ENCODE data around the gene KLHL21. TPM values are rescaled to one million over a fixed set of nuclear protein-coding genes. Genes with fewer than 3 reads are reported as not detected.
"Not testable (repeated sequence)": the region's sequence is repeated elsewhere in the genome, so short reads cannot be mapped to it uniquely, and the experiment has no call there.

The KLHL21 gene
- total RNA-seq, 1 experiment from 2014 or later = 24.4 TPM

DNA sequence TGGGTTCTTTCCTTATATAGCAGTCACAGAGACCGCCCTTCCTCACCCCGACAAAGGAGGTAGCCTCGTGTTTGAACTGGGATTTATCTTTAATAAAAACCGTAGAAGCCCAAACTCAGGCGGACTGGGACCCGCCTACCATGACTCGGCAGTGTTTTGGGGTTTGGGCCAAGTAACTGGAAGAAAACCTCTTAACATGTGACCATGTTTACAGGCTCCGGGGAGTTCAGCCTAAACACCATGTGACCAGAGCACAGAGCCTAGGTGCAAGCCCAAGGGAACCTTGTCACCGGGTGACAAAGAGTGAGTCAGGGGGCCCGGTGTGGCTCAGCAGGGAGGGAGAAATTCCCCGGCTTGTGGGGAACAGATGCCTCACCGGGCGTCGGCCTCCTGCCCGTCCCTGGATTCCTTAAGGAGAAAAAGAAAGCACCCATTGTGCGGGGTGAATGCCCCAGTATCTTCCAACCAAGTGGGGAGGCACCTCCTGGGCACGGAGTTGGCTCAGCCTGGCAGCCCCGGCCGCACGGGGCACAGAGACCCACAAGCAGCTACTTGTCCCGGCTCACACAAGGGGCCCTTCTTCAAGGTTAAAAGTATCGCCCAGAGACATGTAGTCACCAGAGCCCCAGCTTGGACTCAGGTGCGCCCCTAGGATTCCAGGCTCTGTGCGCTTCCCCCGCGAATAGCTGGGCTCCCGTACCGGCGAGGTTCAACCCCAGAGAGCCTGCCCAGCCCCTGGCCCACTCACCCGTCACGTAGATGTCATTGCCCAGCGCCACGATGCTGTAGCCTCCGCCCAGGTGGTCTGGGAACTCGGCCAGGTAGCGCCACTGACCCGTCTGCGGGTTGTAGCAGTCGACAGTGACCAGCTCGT is 1.4 kb downstream of the KLHL21 start:
- CTCF ChIA-PET = interaction anchor here (1.4 kb wide), 1 partner anchor 178 kb away, joined by 3 read pairs; no protein-coding TSS in a partner anchor
- peak; percentile 79 to 90 for DNase-seq
- H4K20me1 ChIP-seq (ENCODE audit: insufficient read depth) = no peaks in the 10 kb centered on the region; the same call in 1 of the 2 replicates
- no peaks in the 10 kb centered on the region for H3K9me2 ChIP-seq (ENCODE audit: insufficient read depth)
- intact Hi-C loops (cut with micrococcal nuclease; ENCODE audit: unreplicated experiment) = loop anchor here (1.0 to 5.0 kb wide), 3 partner anchors 12 to 109 kb away; partner anchors contain the start of genes NOL9, PHF13 and PLEKHG5
- peaks cover 49% of the 10 kb centered on the region for H3K79me2 ChIP-seq (ENCODE audit: low read depth)
- H3K9me3 ChIP-seq (ENCODE audit: insufficient read depth, low read depth) = no peaks in the 10 kb centered on the region
- H3F3A ChIP-seq (ENCODE audit: insufficient read depth, low read depth) = peaks cover 2% of the 10 kb centered on the region; the same call in 1 of the 2 replicates
- TSS peak; percentile 29 for BruUV-seq (replicated peaks)
- H3K4me3 ChIP-seq = peak overlapping the region; percentile 86
- no peaks in the 10 kb centered on the region for H3K27me3 ChIP-seq (ENCODE audit: insufficient read depth, low read depth)
- no peaks in the 10 kb centered on the region for H3K4me1 ChIP-seq (replicated peaks; ENCODE audit: insufficient read depth)
- peak overlapping the region; percentile 84 for H3K27ac ChIP-seq
- peak overlapping the region; percentile 86 for H2AFZ ChIP-seq
- POLR2A ChIA-PET (ENCODE audit: unreplicated experiment) = interaction anchor here (0.6 kb wide), 1 partner anchor 111 kb away, joined by 4 read pairs; no protein-coding TSS in a partner anchor
- no peaks in the 10 kb centered on the region for H3K36me3 ChIP-seq (ENCODE audit: low read depth)
- TF ChIP-seq, protein P1, sequence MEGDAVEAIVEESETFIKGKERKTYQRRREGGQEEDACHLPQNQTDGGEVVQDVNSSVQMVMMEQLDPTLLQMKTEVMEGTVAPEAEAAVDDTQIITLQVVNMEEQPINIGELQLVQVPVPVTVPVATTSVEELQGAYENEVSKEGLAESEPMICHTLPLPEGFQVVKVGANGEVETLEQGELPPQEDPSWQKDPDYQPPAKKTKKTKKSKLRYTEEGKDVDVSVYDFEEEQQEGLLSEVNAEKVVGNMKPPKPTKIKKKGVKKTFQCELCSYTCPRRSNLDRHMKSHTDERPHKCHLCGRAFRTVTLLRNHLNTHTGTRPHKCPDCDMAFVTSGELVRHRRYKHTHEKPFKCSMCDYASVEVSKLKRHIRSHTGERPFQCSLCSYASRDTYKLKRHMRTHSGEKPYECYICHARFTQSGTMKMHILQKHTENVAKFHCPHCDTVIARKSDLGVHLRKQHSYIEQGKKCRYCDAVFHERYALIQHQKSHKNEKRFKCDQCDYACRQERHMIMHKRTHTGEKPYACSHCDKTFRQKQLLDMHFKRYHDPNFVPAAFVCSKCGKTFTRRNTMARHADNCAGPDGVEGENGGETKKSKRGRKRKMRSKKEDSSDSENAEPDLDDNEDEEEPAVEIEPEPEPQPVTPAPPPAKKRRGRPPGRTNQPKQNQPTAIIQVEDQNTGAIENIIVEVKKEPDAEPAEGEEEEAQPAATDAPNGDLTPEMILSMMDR (conservative IDR thresholded peaks at IDR 0.05) = no peak
- no peak for TF ChIP-seq EZH2 (IDR thresholded peaks at IDR 0.05; ENCODE audit: low read depth)
- H3K4me2 ChIP-seq = peak overlapping the region; percentile 99

DNA sequence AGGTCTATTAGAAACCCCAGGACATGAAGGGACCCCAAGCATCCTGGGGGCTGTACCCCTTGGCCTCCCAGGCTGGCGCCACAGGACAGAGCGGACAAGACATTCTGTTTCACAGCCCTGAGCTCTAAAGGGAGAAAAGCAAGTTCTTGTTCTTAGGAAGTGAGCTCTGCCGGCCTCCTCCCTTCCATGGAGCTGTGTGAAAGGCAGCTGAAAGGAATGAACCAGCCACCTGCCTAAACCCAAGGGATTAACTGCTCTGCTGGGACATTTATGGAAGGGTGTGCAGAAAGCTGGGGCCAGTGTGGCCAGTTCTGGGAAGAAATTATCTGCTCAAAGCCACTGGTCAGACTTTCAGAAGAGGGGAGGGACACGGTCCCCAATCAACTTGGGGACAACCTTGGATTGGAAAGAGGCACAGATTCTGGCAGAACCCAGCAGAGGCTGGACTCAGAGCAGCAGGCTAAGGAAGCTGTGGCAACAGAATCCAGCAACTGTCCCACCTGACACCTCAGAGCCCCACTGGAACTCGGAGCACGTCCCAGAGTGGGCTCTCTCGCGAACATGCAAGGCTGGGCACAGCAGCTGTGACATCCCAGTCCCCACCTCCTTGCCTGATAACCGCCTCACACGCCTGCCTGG is 2.1 kb downstream of the KLHL21 start:
- Histone ChIP-seq H3K9me2 (ENCODE audit: insufficient read depth) (no peaks in the 10 kb centered on the region), H4K20me1 (ENCODE audit: insufficient read depth) (no peaks in the 10 kb centered on the region; the same call in 1 of the 2 replicates), H3K4me3 (peak overlapping the region; percentile 86), H3K4me1 (replicated peaks; ENCODE audit: insufficient read depth) (no peaks in the 10 kb centered on the region), H3K9me3 (ENCODE audit: insufficient read depth, low read depth) (no peaks in the 10 kb centered on the region), H3K27me3 (ENCODE audit: insufficient read depth, low read depth) (no peaks in the 10 kb centered on the region), H3F3A (ENCODE audit: insufficient read depth, low read depth) (peaks cover 2% of the 10 kb centered on the region; the same call in 1 of the 2 replicates), H2AFZ (peak overlapping the region; percentile 86), H3K4me2 (peak overlapping the region; percentile 99), H3K36me3 (ENCODE audit: low read depth) (no peaks in the 10 kb centered on the region), H3K79me2 (ENCODE audit: low read depth) (peaks cover 52% of the 10 kb centered on the region), H3K27ac (peak overlapping the region; percentile 84)
- ChIA-PET POLR2A (ENCODE audit: unreplicated experiment) (interaction anchor here (0.6 to 1.0 kb wide), 3 partner anchors 22 to 1311 kb away, joined by 3 to 12 read pairs (median 3); no protein-coding TSS in a partner anchor), CTCF (interaction anchor here (0.6 to 1.4 kb wide), 3 partner anchors 30 to 177 kb away, joined by 3 read pairs; partner anchors contain the start of gene NOL9)
- BruUV-seq (replicated peaks) = TSS peak; percentile 59
- TF ChIP-seq EZH2 (IDR thresholded peaks at IDR 0.05; ENCODE audit: low read depth) = no peak
- TF ChIP-seq, protein P1 (conservative IDR thresholded peaks at IDR 0.05) = no peak
- DNase-seq = peak in 1 of 2 experiments; percentile 17
- intact Hi-C loops (cut with micrococcal nuclease; ENCODE audit: unreplicated experiment) = loop anchor here (1.0 to 5.0 kb wide), 3 partner anchors 13 to 108 kb away; partner anchors contain the start of genes NOL9, PHF13 and PLEKHG5

DNA sequence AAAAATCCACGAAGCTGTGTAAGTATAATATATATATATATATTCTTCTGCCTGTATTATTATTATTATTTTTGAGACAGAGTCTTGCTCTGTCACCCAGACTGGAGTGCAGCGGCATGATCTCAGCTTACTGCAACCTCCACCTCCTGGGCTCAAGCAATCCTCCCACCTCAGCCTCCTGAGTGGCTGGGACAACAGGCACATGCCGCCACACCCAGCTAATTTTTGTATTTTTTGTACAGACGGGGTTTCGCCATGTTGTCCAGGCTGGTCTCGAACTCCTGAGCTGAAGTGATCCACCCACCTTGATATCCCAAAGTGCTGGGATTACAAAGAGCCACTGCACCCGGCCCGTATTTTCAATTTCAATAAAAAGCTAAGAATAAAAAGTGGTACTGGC is 2.7 kb downstream of the KLHL21 start:
- not testable (repeated sequence) for BruUV-seq (replicated peaks); H3K9me2 ChIP-seq (ENCODE audit: insufficient read depth); H3K9me3 ChIP-seq (ENCODE audit: insufficient read depth, low read depth); DNase-seq; H4K20me1 ChIP-seq (ENCODE audit: insufficient read depth); H3K4me1 ChIP-seq (replicated peaks; ENCODE audit: insufficient read depth); H3K36me3 ChIP-seq (ENCODE audit: low read depth); H3F3A ChIP-seq (ENCODE audit: insufficient read depth, low read depth); H3K27me3 ChIP-seq (ENCODE audit: insufficient read depth, low read depth); H2AFZ ChIP-seq
- peak overlapping the region; percentile 99 for H3K4me2 ChIP-seq
- H3K79me2 ChIP-seq (ENCODE audit: low read depth) = peaks cover 52% of the 10 kb centered on the region
- H3K27ac ChIP-seq = peak overlapping the region; percentile 84
- CTCF ChIA-PET = interaction anchor here (0.6 to 1.4 kb wide), 3 partner anchors 30 to 177 kb away, joined by 3 read pairs; partner anchors contain the start of gene NOL9
- intact Hi-C loops (cut with micrococcal nuclease; ENCODE audit: unreplicated experiment) = loop anchor here (5.0 kb wide), 1 partner anchor 108 kb away; the partner anchor contains the start of gene PLEKHG5
- POLR2A ChIA-PET (ENCODE audit: unreplicated experiment) = interaction anchor here (0.6 to 1.0 kb wide), 3 partner anchors 23 to 1312 kb away, joined by 3 to 12 read pairs (median 3); no protein-coding TSS in a partner anchor
- H3K4me3 ChIP-seq = peak overlapping the region; percentile 86

Measured in PC-9 (cell line).